ENCODE data around the gene TBC1D10A.

DNA sequence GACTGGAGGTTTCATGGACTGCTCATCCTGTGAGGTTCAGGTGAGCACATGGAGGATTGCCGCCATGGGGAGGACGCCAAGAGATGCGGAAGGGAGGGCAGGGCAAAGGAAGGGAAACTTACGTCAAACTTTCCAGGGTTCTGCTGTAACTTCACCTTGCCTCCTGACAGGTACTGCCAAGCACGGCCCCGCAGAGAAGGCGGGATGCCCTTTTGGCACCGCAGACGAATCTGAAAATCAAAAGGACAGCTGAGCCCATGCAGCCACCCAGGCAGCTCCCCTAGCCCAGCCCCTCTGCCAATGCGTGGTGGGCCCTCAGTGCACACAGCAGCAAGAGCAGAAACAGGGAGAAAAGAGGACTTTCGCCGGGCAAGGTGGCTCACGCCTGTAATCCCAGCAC is 27.4 kb downstream of the TBC1D10A start:
- TF ChIP-seq, protein P1, sequence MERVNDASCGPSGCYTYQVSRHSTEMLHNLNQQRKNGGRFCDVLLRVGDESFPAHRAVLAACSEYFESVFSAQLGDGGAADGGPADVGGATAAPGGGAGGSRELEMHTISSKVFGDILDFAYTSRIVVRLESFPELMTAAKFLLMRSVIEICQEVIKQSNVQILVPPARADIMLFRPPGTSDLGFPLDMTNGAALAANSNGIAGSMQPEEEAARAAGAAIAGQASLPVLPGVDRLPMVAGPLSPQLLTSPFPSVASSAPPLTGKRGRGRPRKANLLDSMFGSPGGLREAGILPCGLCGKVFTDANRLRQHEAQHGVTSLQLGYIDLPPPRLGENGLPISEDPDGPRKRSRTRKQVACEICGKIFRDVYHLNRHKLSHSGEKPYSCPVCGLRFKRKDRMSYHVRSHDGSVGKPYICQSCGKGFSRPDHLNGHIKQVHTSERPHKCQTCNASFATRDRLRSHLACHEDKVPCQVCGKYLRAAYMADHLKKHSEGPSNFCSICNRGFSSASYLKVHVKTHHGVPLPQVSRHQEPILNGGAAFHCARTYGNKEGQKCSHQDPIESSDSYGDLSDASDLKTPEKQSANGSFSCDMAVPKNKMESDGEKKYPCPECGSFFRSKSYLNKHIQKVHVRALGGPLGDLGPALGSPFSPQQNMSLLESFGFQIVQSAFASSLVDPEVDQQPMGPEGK (CRISPR knock-in tag; IDR thresholded peaks at IDR 0.05; ENCODE audit: borderline replicate concordance): no peak
- TF ChIP-seq GLIS3 (CRISPR knock-in tag; IDR thresholded peaks at IDR 0.05) (no peak), CSDC2 (CRISPR knock-in tag; IDR thresholded peaks at IDR 0.05) (no peak), ZNF565 (CRISPR knock-in tag; conservative IDR thresholded peaks at IDR 0.05; ENCODE audit: low read depth) (no peak), RARB (CRISPR knock-in tag; IDR thresholded peaks at IDR 0.05) (no peak), ZFP30 (CRISPR knock-in tag; IDR thresholded peaks at IDR 0.05) (no peak), PPARA (CRISPR knock-in tag; IDR thresholded peaks at IDR 0.05; ENCODE audit: borderline replicate concordance) (no peak), SNAI2 (CRISPR knock-in tag; IDR thresholded peaks at IDR 0.05) (no peak)
- TF ChIP-seq, protein P2, sequence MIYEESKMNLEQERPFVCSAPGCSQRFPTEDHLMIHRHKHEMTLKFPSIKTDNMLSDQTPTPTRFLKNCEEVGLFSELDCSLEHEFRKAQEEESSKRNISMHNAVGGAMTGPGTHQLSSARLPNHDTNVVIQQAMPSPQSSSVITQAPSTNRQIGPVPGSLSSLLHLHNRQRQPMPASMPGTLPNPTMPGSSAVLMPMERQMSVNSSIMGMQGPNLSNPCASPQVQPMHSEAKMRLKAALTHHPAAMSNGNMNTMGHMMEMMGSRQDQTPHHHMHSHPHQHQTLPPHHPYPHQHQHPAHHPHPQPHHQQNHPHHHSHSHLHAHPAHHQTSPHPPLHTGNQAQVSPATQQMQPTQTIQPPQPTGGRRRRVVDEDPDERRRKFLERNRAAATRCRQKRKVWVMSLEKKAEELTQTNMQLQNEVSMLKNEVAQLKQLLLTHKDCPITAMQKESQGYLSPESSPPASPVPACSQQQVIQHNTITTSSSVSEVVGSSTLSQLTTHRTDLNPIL (CRISPR knock-in tag; IDR thresholded peaks at IDR 0.05; ENCODE audit: low read depth): no peak
